Stimulated activated CD4-positive, alpha-beta T cell treated with anti-CD3 and anti-CD28 coated beads, Interleukin-4, amount 100 ng/mL, for 48 hours (primary cell): ENCODE measurements around the gene MINDY3.
"Not testable (repeated sequence)": the region's sequence is repeated elsewhere in the genome, so short reads cannot be mapped to it uniquely, and the experiment has no call there.

Experiments used
- DNase-seq, 2 donors: peaks; one replicate each; pipeline ENCODE4 v3.0.0-alpha.2; 2020; ENCODE audit warnings: low read depth in 2 of 2

MINDY3 gene

GRCh38 chr10:15780353-15781135 is 79.8 kb downstream of the MINDY3 start:
- no peak for DNase-seq

DNA sequence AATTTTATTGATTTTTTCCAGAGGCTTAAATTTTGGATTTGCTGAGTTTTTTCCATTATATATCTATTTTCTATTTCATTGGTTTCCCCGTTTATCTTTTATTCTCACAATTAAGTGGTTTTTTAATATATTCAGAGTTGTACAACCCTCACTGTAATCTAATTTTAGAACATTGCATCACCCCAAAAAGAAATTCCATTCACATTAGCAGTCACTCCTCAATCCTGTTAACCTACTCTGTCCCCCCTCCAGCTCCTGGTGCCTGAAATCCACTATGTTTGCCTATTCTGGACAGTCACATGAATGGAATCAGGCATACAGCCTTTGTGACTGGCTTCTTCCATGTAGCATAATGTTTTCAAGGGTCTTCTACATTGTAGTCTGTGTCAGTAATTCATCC is 84.8 kb downstream of the MINDY3 start:
- no peak for DNase-seq

DNA sequence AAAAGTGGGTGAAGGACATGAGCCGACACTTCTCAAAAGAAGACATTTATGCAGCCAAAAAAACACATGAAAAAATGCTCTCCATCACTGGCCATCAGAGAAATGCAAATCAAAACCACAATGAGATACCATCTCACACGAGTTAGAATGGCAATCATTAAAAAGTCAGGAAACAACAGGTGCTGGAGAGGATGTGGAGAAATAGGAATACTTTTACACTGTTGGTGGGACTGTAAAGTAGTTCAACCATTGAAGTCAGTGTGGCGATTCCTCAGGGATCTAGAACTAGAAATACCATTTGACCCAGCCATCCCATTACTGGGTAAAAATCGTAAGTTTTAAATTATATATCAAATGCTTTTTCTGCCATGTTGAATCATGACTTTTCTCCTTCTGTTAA is 85.8 kb downstream of the MINDY3 start:
- DNase-seq: not testable (repeated sequence)

GRCh38 chr10:15764892-15765454 is 95.3 kb downstream of the MINDY3 start:
- DNase-seq: no peak

- DNase-seq: no peak
Measured at GRCh38 chr10:15763006-15763405, 97.3 kb downstream of the MINDY3 start.

DNA sequence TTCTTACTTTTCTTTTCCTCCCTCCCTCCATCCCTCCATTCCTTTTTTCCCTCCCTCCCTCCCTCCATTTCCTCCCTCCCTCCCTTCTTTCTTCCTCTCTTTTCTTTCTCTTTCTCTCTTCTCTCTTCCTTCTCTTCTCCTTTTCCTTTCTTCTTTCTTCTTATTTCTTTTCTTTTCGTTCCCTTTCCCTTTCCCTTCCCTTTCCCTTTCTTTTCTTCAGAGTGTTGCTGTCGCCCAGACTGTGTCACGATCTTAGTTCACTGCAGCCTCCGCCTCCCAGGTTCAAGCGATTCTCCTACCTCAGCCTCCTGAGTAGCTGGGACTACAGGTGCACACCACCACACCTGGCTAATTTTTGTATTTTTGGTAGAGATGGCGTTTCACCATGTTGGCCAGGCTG is 98.1 kb downstream of the MINDY3 start:
- not testable (repeated sequence) for DNase-seq

DNA sequence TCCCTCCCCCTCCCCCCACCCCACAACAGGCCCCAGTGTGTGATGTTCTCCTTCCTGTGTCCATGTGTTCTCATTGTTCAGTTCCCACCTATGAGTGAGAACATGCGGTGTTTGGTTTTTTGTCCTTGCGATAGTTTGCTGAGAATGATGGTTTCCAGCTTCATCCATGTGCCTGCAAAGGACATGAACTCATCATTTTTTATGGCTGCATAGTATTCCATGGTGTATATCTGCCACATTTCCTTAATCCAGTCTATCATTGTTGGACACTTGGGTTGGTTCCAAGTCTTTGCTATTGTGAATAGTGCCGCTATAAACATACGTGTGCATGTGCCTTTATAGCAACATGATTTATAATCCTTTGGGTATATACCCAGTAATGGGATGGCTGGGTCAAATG is 99.1 kb downstream of the MINDY3 start:
- not testable (repeated sequence) for DNase-seq

GRCh38 chr10:15760681-15761080 is 99.6 kb downstream of the MINDY3 start:
- DNase-seq: no peak

GRCh38 chr10:15759265-15759664 is 101.0 kb downstream of the MINDY3 start:
- no peak for DNase-seq

- DNase-seq: no peak
Measured at GRCh38 chr10:15758618-15759017, 101.7 kb downstream of the MINDY3 start.

GRCh38 chr10:15754937-15755336 is 105.4 kb downstream of the MINDY3 start:
- DNase-seq: no peak

- no peak for DNase-seq
Measured at GRCh38 chr10:15751046-15751445, 109.3 kb downstream of the MINDY3 start.

DNA sequence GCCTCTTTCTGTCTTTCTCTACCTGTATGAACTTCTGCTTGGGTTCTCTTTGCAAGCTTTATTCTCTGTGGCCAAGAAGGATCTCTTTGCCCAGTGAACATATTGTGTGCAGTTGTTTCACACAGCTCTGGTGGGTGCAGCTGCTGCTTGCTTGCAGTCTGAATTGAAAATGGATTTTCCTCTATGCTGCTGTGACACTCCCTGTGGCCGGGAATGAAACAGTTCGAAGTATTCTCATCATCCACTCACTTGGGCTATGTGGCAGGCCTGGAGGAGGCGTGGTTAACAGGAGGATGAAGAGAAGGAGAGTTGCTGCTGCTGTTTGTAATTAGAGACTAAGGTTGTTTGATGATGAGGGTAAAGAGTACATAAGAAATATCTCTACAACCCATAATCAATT is 112.2 kb downstream of the MINDY3 start:
- no peak for DNase-seq

DNA sequence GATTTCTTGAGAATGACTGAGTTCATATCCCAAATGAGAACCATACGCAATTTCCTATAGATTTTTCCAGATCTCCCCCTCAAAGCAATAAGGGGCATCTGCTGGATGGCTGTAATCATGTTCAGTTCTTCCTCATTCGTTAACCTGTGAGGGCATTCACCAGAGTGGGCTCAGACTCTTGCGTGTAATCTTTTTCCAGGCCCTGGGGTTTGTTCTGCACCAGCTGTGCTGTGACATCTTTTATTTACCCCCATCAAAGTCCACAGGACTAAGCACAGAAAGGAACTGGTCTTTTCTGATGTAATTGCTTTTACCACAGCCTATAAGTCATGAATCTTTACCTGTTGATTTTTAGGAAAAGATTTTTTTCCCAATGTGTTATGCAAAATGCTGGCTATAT is 112.7 kb downstream of the MINDY3 start:
- no peak for DNase-seq

DNA sequence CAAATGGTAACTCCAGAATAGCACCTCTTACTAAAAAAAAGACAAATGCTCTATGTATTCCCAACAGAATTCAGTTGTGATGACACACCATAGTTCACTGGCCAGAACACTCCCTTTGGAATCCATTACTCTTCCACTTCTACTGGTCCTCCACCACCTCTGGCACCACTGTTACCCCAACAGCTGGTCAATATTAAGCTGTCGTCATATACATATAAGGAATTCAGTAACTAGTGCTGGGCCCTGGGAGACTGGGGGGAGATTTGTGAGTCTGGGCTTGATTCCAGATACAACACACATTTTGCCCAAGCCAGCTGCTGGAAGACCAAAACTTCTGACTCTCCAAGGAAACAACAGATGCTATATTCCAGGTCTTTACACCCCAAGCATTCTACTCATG is 114.6 kb downstream of the MINDY3 start:
- no peak for DNase-seq

DNA sequence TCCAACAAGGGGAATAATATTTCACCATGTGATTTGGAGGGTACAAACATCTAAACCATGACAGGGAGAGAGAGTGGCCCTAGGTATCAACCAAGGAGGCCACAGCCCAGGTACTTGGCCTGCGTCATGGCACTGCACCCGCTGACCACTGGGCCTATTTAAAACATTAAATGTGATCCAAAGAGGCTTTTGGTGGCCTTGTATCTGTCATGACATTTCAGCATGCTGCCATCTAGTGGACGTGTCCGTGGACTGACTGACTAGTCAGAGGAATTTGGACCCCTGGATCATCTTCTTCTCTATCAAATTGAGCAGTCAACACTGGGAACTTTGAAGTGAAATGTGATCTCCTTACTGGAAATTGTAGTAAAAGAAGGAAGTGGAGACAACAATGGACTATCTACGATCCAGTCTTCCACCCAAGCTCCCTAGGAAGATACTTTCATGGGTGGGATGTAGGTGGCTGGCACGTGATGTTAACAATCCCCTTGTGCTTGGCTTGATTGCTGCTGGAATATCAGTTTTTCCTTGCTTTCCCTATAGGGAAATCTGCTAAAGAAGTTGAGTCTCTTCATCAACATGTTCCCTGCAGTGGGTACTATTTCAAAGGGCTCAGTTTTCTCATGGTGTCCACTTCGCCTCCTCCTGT is 116.0 kb downstream of the MINDY3 start:
- peak; percentile 22 to 46 for DNase-seq

DNA sequence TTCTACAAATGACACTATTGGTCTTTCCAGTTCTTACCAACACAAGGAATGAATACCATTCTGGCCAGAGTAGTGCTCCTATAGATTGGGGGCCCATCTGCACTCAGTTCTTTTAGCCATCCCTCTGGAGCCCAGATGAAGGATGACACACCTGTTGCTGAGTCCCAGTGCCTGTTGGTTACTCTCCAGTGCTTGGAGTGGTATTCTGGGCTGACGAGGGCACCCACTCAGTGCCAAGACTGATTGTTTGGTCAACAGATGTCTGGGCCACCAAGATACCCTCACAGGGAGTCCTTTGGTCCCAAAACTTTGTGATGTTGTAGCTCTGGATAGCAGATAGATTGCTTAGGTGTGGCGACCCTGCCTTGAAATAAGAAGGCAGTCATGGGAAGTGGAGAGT is 116.9 kb downstream of the MINDY3 start:
- DNase-seq: no peak

- no peak for DNase-seq
Measured at GRCh38 chr10:15742836-15743235, 117.5 kb downstream of the MINDY3 start.

DNA sequence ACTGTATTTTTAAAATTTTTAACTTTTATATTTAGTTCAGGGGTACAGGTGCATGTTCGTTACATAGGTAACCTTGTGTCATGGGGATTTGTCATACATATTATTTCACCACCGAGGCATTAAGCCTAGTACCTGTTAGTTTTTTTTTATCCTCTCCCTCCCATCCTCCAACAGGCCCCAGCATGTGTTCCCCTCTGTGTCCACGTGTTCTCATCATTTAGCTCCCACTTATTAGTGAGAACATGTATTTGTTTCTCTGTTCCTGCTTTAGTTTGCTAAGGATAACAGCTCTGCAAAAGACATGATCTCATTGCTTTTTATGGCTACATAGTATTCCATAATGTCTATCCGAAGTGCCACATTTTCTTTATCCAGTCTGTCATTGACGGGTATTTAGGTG is 118.2 kb downstream of the MINDY3 start:
- DNase-seq: no peak

GRCh38 chr10:15741581-15741980 is 118.7 kb downstream of the MINDY3 start:
- DNase-seq: no peak

DNA sequence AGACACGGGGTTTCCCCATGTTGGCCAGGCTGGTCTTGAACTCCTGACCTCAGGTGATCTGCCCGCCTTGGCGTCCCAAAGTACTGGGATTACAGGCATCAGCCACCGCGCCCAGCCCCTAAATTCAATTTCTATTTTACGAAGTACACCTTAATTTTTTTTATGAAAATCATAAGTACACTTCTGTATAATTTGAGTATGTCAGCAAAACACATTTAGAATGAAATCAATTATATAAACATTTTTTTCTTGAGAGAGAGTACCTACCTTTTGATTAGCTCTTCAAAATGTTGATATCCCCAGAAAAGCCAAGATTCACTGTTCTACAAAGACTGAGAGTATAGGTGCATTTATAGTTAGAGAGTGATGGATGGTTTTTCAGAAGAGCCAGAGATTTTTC is 120.0 kb downstream of the MINDY3 start:
- DNase-seq: no peak

DNA sequence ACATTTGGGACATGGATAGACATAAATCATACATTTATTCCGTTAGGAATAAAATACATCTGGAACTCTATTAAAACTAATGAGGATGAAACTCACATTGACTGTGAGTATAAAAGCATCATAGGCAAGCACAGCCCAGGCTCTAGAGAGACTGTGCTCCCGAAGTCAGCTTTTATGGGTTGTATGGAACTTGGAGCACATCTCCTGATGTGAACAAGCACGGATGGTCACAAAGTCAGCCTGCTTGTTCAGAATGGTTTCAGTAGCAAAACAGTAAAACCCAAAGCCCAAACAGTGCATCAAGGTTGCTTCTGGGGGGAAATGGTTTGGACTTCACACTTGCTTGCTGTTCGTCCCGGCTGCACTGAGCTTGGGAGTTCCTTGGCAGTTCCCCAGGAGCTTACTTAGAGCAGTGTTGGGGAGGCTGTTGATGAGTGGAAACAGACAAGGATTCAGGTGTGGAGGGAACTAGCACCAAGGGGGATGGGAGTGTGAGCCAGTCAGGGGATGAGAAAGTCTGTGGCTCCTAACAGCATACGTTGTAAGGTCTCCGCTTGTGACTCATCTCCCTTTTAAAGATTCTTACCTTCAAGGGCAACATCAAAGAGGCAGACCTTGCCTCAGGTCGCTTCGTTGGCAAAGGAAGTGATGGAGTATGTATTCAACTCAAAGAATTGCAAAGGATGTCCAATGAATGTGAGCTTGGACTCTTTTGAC is 120.9 kb downstream of the MINDY3 start:
- DNase-seq: no peak
